Measurements from ENCODE around the gene PSG2. TPM values are rescaled to one million over a fixed set of nuclear protein-coding genes. Genes with fewer than 3 reads are reported as not detected.
"Not testable (repeated sequence)": the region's sequence is repeated elsewhere in the genome, so short reads cannot be mapped to it uniquely, and the experiment has no call there.

PSG2 gene
- total RNA-seq, 1 donor from 2014 or later: not detected

DNA sequence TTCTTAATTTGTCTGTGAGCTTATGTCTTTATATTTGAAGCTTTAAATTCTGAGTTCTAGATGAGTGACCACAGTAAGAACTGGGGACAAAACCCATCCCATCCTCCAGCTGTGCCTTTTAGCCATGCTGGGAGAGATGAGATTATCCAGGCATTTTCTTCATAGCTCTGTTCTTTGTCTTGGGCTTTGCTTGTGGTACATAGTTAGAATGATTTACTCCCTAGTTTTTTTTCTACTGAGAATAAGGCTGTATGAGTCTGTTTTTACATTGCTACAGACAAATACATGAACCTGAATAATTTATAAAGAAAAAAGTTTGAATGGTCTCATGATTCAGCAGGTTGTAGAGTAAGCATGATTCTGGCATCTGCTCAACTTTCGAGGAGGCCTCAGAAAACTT lies 24.9 kb upstream of the PSG2 start:
- not testable (repeated sequence) for DNase-seq (ENCODE audit: low read depth, low spot score); H3K36me3 Mint-ChIP-seq (ENCODE audit: low read depth); H3K4me1 Mint-ChIP-seq; H3K9me3 Mint-ChIP-seq; H3K4me3 Mint-ChIP-seq; H3K27ac Mint-ChIP-seq (ENCODE audit: unreplicated experiment); H3K27me3 Mint-ChIP-seq (ENCODE audit: low read depth)

DNA sequence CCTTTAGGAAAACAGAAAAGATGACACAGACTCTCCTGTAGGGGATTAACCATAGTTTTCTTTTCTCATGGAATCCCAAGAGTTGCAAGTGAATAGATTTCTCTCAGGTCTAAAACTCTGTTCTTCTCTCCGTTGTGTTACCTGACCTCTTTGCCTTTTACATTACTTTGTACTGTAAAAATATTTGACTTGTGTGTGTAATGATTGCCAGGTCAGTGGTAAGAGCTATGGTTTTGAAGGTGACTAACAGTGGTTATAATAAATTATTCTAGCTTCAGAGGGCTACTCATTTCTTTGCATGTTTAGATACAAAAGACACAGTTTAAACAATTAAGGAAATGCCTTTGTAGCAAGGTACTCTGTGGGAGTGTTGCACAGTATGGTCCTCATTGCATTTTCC lies 23.0 kb upstream of the PSG2 start:
- Mint-ChIP-seq H3K27ac (ENCODE audit: unreplicated experiment) (no peak overlapping the region), H3K4me1 (no peaks in the 10 kb centered on the region)
- no peak for DNase-seq (ENCODE audit: low read depth, low spot score)

DNA sequence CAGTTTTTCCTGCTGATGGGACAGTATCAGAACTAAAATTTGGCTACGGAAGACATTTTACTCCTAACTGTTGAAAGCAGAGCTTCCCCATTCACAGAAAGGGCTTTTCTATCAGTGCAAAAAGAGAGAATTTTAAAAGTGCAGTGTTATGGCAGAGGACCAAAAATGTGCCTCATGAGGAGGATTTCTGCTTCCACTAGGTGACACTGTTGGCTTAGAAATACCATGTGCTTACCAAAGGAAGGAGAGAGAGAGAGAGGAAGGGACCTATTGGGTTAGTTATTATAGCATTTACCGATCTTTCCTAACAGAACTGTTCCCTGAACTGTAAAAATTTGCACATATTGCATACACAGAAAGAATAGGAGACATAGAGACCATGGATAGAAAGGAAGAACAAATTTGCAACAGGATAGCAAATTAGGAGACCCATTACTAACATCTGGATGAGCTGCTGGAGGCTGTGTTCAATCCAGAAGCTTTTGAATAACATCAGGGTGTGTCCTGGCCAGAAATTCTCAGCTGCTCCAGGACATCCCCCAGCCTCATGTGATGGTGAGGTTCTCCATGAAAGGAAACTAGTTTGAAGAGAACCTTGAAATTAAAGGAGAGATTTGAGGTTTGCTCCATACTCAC lies 21.8 kb upstream of the PSG2 start:
- H3K27me3 Mint-ChIP-seq (ENCODE audit: low read depth); H3K36me3 Mint-ChIP-seq (ENCODE audit: low read depth); H3K27ac Mint-ChIP-seq (ENCODE audit: unreplicated experiment); H3K4me1 Mint-ChIP-seq; H3K4me3 Mint-ChIP-seq; DNase-seq (ENCODE audit: low read depth, low spot score): not testable (repeated sequence)
- peaks cover 11% of the 10 kb centered on the region for H3K9me3 Mint-ChIP-seq

More for the DNA sequence above, 23.0 kb upstream of the PSG2 start:
- TF ChIP-seq, protein P1, sequence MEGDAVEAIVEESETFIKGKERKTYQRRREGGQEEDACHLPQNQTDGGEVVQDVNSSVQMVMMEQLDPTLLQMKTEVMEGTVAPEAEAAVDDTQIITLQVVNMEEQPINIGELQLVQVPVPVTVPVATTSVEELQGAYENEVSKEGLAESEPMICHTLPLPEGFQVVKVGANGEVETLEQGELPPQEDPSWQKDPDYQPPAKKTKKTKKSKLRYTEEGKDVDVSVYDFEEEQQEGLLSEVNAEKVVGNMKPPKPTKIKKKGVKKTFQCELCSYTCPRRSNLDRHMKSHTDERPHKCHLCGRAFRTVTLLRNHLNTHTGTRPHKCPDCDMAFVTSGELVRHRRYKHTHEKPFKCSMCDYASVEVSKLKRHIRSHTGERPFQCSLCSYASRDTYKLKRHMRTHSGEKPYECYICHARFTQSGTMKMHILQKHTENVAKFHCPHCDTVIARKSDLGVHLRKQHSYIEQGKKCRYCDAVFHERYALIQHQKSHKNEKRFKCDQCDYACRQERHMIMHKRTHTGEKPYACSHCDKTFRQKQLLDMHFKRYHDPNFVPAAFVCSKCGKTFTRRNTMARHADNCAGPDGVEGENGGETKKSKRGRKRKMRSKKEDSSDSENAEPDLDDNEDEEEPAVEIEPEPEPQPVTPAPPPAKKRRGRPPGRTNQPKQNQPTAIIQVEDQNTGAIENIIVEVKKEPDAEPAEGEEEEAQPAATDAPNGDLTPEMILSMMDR (conservative IDR thresholded peaks at IDR 0.05): no peak
- Mint-ChIP-seq H3K36me3 (ENCODE audit: low read depth) (no peaks in the 10 kb centered on the region), H3K9me3 (peaks cover 11% of the 10 kb centered on the region), H3K27me3 (ENCODE audit: low read depth) (no peaks in the 10 kb centered on the region), H3K4me3 (no peak overlapping the region)

DNA sequence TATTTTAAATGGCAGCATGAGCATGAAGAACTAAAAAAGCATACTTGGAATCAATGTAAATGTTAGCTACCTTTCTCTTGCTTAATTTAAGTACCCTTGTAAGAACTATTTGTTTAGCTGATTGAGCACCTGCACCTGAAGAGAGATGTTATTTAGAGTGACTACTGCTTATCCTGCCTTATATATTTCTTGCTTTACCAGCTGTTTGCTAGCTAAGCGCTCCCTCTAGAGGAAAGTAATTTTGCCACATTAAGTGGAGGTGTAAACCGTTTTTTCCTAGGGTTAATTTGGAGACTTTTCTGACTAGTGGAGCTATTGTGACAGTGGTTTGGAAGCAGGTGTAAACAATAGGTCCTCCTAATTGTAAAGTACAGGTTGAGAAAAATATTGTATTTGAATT lies 19.4 kb upstream of the PSG2 start:
- TF ChIP-seq, protein P1 (conservative IDR thresholded peaks at IDR 0.05): no peak
- peaks cover 8% of the 10 kb centered on the region for H3K9me3 Mint-ChIP-seq
- no peak overlapping the region for H3K27ac Mint-ChIP-seq (ENCODE audit: unreplicated experiment)

DNA sequence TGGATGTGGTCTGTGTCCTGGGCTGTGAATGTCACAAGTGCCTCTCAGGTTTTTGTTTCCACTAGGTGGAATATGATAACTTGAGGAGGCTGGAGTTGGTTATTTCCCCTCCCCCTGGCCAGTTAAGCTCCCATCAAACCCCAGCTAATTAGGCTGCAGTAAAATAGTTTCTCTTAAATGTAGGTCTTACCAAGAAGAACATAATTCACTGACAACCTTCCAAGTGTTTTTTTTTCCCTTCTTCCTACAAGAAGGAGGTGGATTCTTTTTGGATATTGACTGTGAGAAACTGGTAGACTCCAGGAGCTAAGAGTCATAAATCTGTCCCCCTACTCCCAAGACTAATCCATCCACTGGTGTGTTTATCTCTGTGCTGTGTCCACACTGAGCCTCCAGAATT lies 15.9 kb upstream of the PSG2 start:
- not testable (repeated sequence) for H3K9me3 Mint-ChIP-seq; H3K27me3 Mint-ChIP-seq (ENCODE audit: low read depth); H3K27ac Mint-ChIP-seq (ENCODE audit: unreplicated experiment); H3K36me3 Mint-ChIP-seq (ENCODE audit: low read depth); DNase-seq (ENCODE audit: low read depth, low spot score); H3K4me3 Mint-ChIP-seq; H3K4me1 Mint-ChIP-seq

More for the DNA sequence above, 19.4 kb upstream of the PSG2 start:
- no peaks in the 10 kb centered on the region for H3K4me1 Mint-ChIP-seq
- no peak for DNase-seq (ENCODE audit: low read depth, low spot score)
- no peak overlapping the region for H3K4me3 Mint-ChIP-seq
- no peaks in the 10 kb centered on the region for H3K36me3 Mint-ChIP-seq (ENCODE audit: low read depth)
- H3K27me3 Mint-ChIP-seq (ENCODE audit: low read depth): no peaks in the 10 kb centered on the region

DNA sequence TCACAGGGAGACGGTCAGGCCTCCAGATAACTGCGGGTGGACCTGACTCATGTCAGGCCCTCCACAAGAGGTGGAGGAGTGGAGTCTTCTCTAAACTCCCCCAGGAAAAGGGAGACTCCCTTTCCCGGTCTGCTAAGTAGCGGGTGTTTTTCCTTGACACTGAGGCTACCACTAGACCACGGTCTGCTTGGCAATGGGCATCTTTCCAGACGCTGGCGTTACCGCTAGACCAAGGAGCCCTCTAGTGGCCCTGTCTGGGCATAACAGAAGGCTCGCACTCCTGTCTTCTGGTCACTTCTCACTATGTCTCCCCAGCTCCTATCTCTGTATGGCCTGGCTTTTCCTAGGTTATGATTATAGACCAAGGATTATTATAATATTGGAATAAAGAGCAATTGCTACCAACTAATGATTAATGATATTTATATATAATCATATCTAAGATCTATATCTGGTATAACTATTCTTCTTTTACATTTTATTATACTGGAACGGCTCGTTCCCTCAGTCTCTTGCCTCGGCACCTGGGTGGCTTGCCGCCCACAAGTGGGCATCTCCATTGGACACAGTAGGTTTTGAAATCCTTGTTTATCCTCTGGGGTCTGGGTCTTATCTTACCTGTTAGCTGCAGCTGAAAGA lies 5.3 kb upstream of the PSG2 start:
- H3K27me3 Mint-ChIP-seq (ENCODE audit: low read depth); H3K36me3 Mint-ChIP-seq (ENCODE audit: low read depth); H3K4me3 Mint-ChIP-seq; H3K27ac Mint-ChIP-seq (ENCODE audit: unreplicated experiment); H3K4me1 Mint-ChIP-seq: not testable (repeated sequence)
- TF ChIP-seq, protein P1 (conservative IDR thresholded peaks at IDR 0.05): peak; percentile 41
- DNase-seq (ENCODE audit: low read depth, low spot score): peak; percentile 3
- peaks cover 15% of the 10 kb centered on the region for H3K9me3 Mint-ChIP-seq

DNA sequence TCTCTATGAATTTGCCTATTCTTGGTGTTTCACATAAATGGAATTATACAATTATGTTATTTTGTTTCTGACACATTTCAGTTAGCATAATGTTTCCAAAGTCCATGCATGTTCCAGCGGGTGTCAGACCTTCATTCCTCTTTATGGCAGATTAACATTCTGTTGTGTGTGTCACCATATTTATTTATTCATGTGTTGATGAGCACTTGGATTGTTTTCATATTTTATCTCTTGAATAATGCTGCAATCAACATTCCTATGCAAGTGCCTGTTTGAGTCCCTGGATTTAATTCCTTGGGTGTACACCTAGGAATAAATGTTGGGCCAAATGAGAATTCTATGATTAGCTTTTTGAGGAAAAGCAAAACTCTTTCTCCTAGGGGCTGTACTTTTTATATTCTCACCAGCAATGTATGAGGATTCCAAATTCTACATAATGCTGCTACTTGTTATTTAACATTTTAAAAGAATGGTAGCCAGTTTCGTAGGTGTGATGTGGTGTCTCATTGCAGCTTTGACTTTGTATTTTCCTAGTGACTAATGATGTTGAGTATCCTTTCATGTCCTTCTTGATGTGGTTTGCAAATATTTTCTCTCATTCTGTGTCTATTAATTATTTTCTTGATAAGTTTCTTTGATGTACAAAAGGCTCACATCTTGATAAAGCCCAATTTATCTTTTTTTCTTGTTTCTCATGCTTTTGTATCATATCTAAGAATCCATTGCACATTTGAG lies 3.5 kb upstream of the PSG2 start:
- not testable (repeated sequence) for DNase-seq (ENCODE audit: low read depth, low spot score); H3K4me3 Mint-ChIP-seq; H3K27me3 Mint-ChIP-seq (ENCODE audit: low read depth); H3K4me1 Mint-ChIP-seq; H3K27ac Mint-ChIP-seq (ENCODE audit: unreplicated experiment); H3K36me3 Mint-ChIP-seq (ENCODE audit: low read depth)
- H3K9me3 Mint-ChIP-seq: peaks cover 12% of the 10 kb centered on the region
